GM12878 (cell line): ENCODE results near the gene BCR.
"Not testable (repeated sequence)": the region's sequence is repeated elsewhere in the genome, so short reads cannot be mapped to it uniquely, and the experiment has no call there.

ENCODE experiments used
- ATF2 ChIP-seq: IDR thresholded peaks from 2 replicates; pipeline ENCODE4 v1.6.1; 2012; ENCODE audit warnings: low read length, inconsistent platforms
- CTCF ChIP-seq, 3 experiments: IDR thresholded peaks in 2 of 3; conservative IDR thresholded peaks in 1 of 3; 2 replicates each; pipeline ENCODE4 v1.5.1; 2011; ENCODE audit warnings: low read depth in 3 of 3, low read length in 3 of 3, mild to moderate bottlenecking in 3 of 3, control low read depth in 2 of 3, moderate library complexity in 2 of 3, inconsistent platforms in 1 of 3, mixed read lengths in 1 of 3; ENCODE audit not compliant: control insufficient read depth in 2 of 3, insufficient read depth in 1 of 3; ENCODE audit errors: extremely low read depth in 1 of 3
- MAX ChIP-seq: IDR thresholded peaks from 2 replicates; pipeline ENCODE4 v1.6.1; 2012; ENCODE audit warnings: low read depth, low read length, improper control_type of control experiment
- POLR2AphosphoS5 ChIP-seq: IDR thresholded peaks from 2 replicates; pipeline ENCODE4 v1.6.1; 2011; ENCODE audit warnings: mild to moderate bottlenecking, low read length, inconsistent platforms
- RBBP5 ChIP-seq: fragments of 200-600 bp; sonication (generic); conservative IDR thresholded peaks from 2 replicates; pipeline ENCODE4 v1.6.1; 2016
- SIN3A ChIP-seq: IDR thresholded peaks from 2 replicates; pipeline ENCODE4 v1.6.1; 2012; ENCODE audit warnings: low read depth, low read length, improper control_type of control experiment
- SP1 ChIP-seq: IDR thresholded peaks from one replicate; pipeline ENCODE4 v1.6.1; 2011; ENCODE audit warnings: low read depth, low read length
- SUZ12 ChIP-seq: fragments of 200-600 bp; sonication (generic); IDR thresholded peaks from one replicate; pipeline ENCODE4 v1.6.1; 2018; ENCODE audit warnings: antibody characterized with exemption, mild to moderate bottlenecking; ENCODE audit not compliant: unreplicated experiment
- TAF1 ChIP-seq: IDR thresholded peaks from 2 replicates; pipeline ENCODE4 v1.6.1; 2011; ENCODE audit warnings: mild to moderate bottlenecking, low read depth, low read length, borderline replicate concordance

- TF ChIP-seq CTCF (IDR thresholded peaks at IDR 0.05 in 2 of 3, conservative IDR thresholded peaks at IDR 0.05 in 1 of 3; ENCODE audit: control insufficient read depth in 2 of 3, extremely low read depth in 1 of 3, insufficient read depth in 1 of 3, low read depth in 3 of 3, low read length in 3 of 3); ATF2; RBBP5; TAF1; MAX; SIN3A; SP1; POLR2AphosphoS5; SUZ12: not testable (repeated sequence)
Observed at GRCh38 chr22:23341942-23342695, 161.8 kb downstream of the BCR start.
